GM21360 (cell line): Measurements from ENCODE around the gene LIPN.
"Not testable (repeated sequence)": the region's sequence is repeated elsewhere in the genome, so short reads cannot be mapped to it uniquely, and the experiment has no call there.

Source experiments
- ATAC-seq: cut with Tn5 transposase; IDR thresholded peaks from one replicate; pipeline ENCODE4 v1.9.1; 2021; ENCODE audit warnings: mild to moderate bottlenecking, moderate library complexity; ENCODE audit not compliant: unreplicated experiment

The LIPN gene, protein sequence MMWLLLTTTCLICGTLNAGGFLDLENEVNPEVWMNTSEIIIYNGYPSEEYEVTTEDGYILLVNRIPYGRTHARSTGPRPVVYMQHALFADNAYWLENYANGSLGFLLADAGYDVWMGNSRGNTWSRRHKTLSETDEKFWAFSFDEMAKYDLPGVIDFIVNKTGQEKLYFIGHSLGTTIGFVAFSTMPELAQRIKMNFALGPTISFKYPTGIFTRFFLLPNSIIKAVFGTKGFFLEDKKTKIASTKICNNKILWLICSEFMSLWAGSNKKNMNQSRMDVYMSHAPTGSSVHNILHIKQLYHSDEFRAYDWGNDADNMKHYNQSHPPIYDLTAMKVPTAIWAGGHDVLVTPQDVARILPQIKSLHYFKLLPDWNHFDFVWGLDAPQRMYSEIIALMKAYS

DNA sequence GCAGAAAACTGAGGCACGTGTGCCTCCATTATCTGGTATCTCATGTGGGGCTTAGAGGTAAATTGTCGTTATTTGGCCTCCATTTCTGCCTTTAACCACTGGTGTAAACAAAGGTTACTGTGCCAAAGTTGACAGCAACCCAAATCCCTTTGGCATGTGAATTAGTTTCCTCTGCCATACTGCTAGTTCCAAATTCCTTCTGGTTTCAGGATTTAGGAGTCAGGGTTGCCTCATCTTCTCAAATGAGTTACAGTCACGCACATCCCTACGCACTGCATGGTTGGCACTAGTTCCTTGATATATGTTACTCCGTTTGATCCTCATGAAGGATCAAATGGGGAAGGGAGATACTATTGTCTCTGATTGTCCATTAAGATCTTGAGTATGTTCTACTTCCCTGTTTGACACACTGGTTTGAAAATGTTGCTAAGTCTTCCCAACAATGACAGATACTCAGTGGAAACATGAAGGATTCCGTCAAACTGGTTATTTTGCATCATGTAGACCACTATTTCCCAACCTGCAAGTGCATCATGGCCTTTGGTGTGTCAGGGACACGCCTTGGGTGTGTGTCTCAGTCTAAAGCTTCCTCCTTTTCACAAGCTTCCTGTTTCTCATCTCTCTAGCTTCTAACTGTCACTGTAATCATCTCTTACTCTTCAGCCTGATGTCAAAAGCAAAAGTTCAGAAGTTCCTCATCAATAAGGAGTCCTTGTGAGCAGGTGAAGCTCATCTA, at the start of gene LIPN:
TSS of gene LIPN (plus strand) at position 655 of the 736 bp plus-strand sequence. CDS start 1,386 bp downstream, outside the sequence.
- ATAC-seq, result no peak

DNA sequence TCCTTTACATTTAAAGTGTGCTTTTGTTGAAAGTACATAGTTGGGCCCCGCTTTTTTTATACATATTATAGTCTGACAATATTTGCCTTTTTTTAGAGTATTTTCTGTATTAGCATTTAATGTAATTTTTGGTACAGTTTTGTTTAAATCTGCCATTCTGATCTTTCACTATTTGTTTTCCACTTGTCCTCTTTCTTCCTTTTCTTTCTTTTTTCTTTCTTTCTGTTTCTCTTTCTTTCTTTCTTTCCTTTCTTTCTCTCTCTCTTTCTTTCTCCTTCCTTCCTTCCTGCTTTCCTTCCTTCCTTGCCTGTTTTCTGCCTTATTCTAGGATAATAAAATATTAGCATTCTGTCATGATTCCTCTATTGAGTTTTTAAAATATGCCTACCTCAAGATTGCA, 44.3 kb upstream of the LIPN start:
- ATAC-seq, result no peak

DNA sequence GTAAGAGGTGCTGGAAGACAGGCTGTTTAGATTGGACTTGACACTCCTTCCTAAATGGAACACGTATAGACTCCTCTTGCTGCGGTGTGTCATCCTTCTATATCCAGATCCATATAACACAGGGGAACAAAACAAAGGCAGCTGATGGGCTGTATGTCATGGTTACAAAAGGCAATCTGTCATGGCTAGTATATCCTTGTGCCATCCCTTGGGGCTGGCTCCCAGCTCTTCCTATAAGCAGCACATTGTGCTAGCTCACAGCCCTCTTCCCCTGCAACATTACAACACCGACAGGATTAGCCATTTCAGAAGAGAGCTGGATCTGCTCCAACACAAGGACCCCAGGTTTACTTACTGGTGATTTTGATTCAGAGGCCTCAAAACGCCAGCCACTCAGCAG, 38.4 kb upstream of the LIPN start:
- ATAC-seq, result no peak

DNA sequence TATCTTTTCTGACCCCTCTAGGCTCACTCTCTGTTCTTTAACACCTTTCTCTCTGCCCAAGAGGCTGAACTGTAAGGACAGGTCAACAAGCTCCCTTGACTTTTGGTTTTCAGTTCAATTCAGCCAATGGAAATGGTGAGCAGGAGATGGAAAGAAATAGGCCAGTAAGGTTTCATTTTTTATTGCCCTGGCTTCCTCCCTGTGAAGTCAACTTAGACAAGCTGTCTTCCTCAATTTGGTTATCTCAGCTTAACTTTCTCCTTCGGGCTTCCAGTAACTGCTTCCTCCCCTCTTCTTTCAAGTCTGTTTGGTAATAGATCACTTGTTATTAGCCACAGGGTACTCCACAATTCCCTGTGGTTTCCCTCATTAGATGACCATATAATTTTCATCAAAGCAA, 34.0 kb upstream of the LIPN start:
- no peak for ATAC-seq

DNA sequence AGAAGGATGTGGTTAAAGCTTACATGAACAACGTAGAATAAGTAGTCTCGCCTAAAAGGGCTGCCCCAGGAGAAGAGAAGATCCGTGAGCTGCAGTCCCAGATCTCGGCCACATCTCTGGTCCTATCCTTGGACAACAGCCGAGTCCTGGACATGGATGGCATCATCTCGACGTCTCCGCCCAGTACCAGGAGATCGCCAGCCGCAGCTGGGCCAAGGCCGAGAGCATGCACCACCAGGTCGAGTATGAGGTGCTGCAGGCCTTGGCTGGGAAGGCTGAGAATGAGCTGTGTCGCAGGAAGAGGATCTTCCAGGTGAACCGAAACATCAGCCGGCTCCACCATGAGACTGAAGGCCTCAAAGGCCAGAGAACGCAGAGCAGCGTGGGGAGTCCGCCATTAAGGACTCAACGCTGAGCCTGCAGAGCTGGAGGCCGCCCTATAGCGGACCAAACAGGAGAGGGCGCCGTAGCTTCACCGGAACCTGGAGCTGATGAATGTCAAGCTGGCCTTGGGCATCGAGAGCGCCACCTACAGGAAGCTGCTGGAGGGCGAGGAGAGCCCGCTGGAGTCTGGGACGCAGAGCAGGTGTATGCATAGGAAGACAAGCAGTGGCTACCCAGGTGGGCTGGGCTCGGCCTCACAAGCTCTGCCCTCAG, 31.6 kb upstream of the LIPN start:
- ATAC-seq, result no peak

DNA sequence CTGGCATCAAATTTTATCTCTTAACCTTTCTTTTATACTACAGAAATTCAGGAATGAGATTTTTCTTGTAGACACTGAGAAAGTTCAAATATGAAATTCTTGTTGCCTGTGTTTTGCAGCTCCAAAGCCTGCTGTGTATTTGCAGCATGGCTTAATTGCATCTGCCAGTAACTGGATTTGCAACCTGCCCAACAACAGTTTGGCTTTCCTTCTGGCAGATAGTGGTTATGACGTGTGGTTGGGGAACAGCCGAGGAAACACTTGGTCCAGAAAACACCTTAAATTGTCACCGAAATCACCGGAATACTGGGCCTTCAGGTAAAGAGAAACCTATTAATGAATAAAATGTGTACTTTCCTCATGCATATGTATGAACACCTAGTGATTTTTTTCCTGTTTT, 29.0 kb upstream of the LIPN start:
- no peak for ATAC-seq

DNA sequence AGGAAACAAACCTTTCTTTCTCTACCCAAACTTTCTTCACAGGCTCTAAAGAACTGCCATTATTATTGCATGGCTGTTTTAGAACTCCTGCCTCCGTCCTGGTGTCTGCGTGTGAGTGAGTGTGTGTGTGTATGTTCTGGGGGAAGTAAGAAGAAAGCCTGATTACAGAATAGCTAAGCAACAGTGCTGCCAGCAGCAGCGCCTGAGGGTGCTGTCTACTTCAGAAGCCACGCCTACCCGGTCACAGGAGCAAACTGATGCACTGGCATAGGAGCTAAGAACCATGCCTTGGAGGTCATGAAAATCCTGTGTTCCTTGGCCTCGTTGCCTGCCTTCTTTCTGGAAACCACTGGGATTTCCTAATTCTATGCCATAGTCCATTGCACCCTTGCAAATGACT, 28.5 kb upstream of the LIPN start:
- no peak for ATAC-seq

DNA sequence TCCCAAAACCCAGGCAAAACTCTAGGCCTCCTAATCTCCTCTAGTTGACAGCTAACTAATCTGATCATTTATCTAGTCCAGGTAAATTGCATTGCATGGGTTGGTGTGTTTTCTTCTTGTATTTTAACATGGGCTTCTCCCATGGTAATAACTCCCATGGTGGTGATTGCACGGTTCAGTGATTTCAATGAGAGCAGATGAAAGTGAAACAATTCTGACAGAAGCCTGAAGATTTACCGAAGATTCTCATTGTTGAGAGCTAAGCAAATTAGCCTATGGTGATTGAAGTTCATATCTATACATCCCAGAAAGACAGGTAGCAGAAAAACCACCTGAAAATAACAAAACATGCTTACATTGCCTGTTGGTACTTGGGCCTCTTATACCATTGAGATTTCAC, 26.6 kb upstream of the LIPN start:
- no peak for ATAC-seq

DNA sequence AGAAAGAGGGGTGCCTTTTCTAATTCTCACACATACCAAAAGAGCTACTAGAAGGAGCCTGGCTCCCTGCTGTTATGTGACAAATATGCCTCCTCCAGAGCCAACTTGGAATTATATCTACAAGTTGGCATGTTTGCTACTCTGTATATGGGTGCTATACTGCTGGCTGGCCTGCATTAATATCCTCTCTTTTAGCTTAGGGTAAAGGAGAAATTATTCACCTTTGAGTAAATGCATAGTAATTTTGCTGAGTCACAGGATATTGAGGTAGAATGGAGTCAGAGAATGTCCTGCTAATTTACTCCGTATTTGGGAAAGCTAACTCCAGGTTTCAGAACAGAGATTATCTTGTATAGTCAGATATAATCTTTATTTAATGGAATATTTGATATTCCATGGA, 24.2 kb upstream of the LIPN start:
- no peak for ATAC-seq

DNA sequence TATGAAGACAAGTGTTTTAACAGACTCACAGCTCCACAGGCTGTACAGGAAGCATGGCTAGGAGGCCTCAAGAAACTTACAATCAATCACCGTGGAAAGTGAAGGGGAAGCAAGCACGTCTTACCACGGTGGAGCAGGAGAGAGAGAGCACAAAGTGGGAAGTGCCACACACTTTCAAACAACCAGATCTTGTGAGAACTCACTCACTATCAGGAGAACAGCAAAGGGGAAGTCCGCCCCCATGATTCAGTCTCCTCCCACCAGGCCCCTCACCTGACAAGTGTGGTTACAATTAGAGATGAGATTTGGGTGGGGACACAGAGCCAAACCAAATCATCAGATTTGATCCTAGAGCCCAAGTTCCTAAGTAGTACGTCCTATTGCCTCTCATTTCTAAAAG, 17.9 kb upstream of the LIPN start:
- not testable (repeated sequence) for ATAC-seq

DNA sequence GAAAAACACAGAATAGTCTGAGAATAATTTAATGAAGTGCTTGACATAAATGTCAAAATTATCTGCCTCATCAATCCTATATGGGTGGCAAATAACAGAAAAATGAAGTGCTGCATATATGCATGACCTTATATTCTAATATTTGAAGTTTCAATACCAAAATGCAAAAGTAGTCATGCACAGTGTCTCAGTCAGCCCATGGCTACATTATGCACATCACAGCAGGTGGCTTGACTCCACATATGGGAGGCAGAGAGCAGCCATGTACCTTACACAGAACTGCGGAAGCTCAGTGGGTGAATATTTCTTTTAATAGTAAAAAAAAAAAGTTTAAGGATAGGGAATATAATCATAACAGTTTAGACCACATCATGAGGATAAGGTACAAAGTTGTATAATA, 17.4 kb upstream of the LIPN start:
- no peak for ATAC-seq

DNA sequence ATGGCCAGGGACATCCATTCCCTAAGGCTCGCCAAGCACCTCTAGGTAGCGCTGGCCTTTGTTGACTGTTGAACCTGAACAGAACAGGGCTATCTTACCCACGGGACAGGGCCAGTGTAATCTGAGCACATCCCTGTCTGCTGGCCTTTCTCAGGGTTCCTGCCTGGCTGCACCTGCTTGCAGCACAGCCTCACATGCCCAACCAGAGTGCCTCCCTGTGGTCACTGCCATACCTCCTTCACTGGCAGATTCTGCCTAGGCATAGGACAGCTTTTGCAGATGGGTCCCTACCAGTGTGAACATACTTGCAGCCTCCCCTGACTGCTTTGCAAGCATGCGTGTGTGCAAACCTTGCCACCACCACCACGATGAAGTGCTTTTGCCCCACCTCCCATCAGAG, 15.8 kb upstream of the LIPN start:
- no peak for ATAC-seq

DNA sequence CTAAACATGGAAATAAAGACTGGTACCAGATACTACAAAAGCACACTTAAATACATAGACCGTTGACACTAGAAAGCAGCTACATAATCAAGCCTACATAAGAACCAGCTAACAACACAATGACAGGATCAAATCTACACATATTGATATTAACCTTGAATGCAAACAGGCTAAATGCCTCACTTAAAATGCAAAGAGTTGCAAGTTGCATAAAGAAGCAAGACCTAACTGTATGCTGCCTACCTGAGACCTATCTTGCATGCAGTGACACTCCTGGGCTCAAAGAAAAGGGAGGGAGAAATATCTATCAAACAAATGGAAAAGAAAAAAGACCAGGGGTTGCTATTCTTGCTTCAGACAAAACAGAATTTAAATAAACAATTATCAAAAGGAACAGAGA, 14.2 kb upstream of the LIPN start:
- ATAC-seq, result no peak

DNA sequence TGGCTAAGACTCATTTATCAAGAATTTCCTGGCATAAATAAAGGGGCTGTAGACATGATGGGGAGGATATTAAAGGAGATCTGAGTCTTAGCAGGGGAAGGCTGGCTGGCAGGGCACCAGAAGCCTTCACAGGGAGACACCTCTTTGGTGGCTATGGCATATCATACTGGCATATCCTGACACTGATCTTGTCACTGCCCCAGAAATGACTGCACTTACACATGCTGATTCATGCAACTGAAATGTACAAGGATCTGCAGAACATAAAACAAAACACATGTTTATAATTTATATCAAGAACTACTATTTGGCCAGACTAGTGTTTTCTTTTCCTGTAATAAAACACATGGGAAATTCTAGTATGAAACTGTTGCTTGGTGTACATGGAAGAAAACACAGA, 5.5 kb upstream of the LIPN start:
- no peak for ATAC-seq

DNA sequence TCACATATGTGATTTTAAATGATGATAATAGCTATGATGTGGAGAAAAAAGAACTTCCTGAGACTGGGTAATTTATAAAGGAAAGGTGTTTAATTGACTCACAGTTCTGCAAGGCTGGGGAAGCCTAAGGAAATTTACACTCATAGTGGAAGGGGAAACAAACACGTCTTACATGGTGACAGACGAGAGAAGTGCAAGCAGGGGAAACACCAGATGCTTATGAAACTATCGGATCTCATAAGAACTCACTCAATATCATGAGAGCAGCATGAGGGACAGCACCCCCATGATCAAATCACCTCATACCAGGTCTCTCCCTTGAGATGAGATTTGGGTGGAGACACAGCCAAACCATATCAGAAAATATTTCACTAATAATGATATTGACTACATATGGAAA, 4.1 kb upstream of the LIPN start:
- peak; percentile 60 for ATAC-seq

DNA sequence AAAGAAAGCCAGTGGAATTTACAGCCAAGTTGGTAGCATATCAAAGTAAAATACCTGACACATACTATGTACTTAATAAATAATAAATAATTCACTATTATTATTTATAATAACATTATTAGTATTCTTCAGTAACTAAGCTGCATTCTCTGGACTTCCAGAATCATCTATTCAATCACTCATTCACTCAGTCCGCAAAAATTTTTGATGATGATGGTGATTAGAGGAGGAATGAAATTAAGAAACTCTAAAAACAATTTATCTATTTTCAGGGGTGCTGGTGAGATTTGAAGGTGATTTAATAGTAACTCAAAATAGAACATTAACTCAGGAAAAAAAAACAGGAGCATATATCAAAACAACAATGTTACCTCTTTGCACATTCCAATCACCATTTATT, 3.2 kb upstream of the LIPN start:
- ATAC-seq, result no peak

DNA sequence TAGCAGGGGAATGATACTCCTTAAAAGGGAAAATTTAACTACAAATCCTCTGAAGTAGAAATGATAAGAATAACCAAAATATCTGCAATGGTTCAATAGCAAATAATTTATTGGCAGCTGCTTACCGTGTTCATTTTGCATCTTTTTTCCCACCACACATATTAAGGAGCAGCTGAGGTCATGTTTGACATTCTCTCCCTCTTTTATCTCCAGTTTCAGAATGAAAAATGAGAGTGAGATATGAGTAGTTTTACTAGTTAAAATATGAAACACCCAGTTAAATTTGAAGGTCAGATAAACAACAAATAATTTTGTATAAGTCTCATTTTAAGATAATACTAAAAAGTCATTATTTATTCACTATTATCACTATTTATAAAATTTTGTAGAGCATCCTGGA, 3.1 kb downstream of the LIPN start:
- no peak for ATAC-seq

DNA sequence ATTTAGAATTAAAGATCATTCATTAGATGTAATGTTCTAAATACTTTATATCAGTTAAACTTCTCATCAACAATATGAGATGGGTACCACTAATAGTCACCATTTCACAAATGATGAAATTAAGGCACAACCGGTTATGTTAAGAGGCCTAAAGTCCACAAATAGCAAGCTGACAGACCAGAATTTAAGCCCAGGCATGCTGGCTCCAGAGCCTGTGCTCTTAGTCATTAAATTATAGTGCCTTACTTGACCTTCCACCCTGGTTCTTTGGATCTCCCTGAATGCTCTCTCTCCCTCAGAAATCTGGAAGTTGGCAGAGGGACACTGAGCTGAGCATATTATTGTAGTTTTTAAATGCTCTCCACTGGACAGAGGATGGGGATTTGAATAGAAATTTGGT, 3.6 kb downstream of the LIPN start:
- no peak for ATAC-seq

DNA sequence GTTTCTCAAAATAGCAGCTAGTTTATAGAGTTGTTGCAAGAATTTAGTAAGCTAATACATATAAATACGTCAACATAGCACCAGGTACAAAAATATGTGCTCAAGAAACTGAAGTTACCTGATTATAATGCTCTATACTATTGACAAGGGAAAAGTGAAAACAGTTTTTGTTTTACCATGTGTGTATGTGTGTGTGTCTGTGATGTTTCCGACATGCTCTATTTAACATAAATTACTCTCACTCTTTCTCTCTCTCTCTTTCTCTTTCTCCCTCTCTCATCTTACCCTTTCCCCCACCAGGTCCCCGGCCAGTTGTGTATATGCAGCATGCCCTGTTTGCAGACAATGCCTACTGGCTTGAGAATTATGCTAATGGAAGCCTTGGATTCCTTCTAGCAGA, 4.3 kb downstream of the LIPN start:
- no peak for ATAC-seq

DNA sequence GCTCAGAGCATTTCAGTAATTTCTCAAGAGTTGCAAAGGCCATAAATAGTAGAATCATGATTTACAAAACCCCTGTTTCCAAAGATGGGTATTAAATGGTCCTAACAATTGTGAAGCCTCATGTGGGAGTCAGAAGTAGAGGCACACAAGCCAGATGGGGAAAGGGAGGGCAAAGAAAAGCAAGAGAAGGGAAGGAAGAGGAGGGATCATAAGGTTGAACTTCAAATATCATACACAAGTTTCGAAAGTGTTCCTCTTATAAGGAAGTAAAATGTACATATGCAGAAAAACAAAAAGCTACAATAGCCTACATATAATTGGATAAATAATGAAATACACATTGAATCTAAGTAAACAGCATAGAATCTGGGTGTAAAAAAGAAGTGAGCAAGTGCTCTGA, 6.0 kb downstream of the LIPN start:
- no peak for ATAC-seq

DNA sequence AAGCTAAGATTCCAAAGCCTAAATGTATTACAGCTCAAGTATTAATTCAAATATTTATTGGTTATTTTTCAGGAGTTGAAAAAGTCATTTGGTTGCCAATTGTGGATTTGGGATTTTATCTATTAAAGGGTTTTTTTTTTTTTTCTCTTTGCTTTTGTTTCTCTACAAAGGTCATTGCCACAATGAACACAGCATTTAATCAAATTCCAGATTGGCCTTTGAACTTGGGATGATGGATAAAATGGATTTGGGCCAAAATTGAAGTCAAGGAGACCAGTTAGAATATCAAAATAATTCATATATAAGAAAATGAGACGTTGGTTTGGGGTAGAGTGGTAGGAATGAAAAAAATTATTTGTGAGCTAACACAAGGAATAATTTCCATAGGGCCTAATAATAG, 9.6 kb downstream of the LIPN start:
- ATAC-seq, result no peak

DNA sequence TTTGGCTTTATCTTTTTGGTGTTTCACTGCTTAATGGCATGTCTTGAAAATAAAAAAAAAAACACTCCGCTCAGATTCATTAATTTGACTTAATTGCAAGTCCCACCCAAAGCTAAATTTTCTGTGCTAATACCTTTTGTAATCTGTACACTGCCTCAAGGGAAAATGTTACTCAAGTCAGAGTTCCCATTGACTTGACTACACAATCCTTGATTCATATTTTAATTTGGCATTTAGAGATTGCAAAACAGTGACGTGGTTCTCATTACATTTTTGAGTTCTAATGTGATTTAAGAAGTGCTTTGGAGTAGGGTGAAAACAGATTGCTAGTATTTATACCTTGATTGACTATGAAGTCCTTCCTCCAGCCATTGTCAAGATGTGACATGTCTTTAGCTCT, 21.4 kb downstream of the LIPN start:
- no peak for ATAC-seq
